HL-60/S4 (cell line): ENCODE measurements around the gene CACNA1I.
"Not testable (repeated sequence)": the region's sequence is repeated elsewhere in the genome, so short reads cannot be mapped to it uniquely, and the experiment has no call there.

Experiments
- in situ Hi-C: fragments of 300-500 bp; cut with MboI; formaldehyde crosslinking; loops from 2 replicates; pipeline ENCODE4 v1.14.3; 2022; ENCODE audit warnings: low sequenced_read_pairs

Gene CACNA1I

GRCh38 chr22:39570665-39571064 lies at the start of gene CACNA1I:
CACNA1I (plus strand) TSS chr22:39570753; CDS start chr22:39570753, 0 bp downstream.
- in situ Hi-C loops = no loop called here

DNA sequence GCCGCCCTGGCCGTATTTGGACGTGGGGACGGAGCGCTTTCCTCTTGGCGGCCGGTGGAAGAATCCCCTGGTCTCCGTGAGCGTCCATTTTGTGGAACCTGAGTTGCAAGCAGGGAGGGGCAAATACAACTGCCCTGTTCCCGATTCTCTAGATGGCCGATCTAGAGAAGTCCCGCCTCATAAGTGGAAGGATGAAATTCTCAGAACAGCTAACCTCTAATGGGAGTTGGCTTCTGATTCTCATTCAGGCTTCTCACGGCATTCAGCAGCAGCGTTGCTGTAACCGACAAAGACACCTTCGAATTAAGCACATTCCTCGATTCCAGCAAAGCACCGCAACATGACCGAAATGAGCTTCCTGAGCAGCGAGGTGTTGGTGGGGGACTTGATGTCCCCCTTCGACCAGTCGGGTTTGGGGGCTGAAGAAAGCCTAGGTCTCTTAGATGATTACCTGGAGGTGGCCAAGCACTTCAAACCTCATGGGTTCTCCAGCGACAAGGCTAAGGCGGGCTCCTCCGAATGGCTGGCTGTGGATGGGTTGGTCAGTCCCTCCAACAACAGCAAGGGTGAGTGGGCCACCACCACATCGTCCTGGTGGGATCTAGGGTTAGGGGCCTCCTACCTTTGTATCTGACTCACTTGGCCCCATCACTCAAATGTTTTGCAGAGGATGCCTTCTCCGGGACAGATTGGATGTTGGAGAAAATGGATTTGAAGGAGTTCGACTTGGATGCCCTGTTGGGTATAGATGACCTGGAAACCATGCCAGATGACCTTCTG lies 49.3 kb upstream of the CACNA1I start:
- in situ Hi-C loops = not testable (repeated sequence)

DNA sequence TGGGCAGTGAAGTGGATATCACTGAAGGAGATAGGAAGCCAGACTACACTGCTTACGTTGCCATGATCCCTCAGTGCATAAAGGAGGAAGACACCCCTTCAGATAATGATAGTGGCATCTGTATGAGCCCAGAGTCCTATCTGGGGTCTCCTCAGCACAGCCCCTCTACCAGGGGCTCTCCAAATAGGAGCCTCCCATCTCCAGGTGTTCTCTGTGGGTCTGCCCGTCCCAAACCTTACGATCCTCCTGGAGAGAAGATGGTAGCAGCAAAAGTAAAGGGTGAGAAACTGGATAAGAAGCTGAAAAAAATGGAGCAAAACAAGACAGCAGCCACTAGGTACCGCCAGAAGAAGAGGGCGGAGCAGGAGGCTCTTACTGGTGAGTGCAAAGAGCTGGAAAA lies 48.5 kb upstream of the CACNA1I start:
- in situ Hi-C loops = not testable (repeated sequence)

- in situ Hi-C loops = no loop called here
Measured at GRCh38 chr22:39522567-39523300, 47.8 kb upstream of the CACNA1I start.

- in situ Hi-C loops = no loop called here
Measured at GRCh38 chr22:39524089-39524752, 46.3 kb upstream of the CACNA1I start.

GRCh38 chr22:39524753-39525657 lies 45.5 kb upstream of the CACNA1I start:
- in situ Hi-C loops = loop anchor here (25.0 kb wide), 1 partner anchor 363 kb away; the partner anchor contains the start of gene CBX7

- in situ Hi-C loops = loop anchor here (25.0 kb wide), 1 partner anchor 363 kb away; the partner anchor contains the start of gene CBX7
Measured at GRCh38 chr22:39525658-39525975, 44.9 kb upstream of the CACNA1I start.

DNA sequence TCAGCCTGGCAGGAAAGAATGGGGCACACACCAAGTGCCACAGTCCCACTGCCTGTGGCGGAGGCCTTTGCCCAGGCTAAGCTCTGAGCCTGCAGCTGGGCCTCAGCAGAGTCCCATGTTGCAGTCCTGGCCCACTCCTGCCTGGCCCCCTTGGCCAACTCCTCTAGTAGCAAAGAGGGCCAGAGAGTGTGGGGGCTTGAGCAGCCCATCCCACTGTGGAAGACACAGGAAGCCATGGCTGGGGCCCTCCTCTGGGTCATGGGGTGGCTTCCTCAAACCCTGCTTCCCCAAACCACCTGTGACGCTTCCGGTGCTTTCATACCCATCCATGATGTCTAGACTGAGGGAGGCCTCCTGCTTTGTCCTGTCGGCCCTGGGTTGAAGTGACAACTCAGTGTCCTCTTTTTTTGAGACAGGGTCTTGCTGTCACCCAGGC lies 43.8 kb upstream of the CACNA1I start:
- in situ Hi-C loops = loop anchor here (25.0 kb wide), 1 partner anchor 364 kb away; the partner anchor contains the start of gene CBX7

DNA sequence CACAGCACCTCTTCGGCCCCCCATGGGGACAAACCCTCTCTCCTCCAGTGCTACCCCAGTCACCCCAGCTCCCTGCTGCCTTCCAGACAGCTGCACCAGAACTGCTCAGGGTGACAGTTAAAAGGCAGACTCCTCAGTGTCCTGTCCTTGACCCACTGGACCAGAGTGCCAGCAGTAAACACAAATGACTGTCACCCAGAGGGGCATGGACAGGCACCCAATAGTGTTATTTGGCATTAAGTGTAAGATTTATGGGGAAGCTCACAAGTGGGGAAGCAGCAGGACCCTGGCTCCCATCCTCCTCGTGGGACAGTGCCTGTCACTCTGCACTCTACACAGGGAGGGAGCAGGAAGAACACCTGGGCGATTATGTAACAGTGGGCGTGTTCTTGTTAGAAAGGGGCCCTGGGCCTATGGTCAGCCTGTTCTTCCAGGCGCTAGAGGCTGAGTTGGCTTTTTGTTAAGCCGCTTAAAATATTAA lies 43.0 kb upstream of the CACNA1I start:
- in situ Hi-C loops = loop anchor here (25.0 kb wide), 1 partner anchor 365 kb away; the partner anchor contains the start of gene CBX7

DNA sequence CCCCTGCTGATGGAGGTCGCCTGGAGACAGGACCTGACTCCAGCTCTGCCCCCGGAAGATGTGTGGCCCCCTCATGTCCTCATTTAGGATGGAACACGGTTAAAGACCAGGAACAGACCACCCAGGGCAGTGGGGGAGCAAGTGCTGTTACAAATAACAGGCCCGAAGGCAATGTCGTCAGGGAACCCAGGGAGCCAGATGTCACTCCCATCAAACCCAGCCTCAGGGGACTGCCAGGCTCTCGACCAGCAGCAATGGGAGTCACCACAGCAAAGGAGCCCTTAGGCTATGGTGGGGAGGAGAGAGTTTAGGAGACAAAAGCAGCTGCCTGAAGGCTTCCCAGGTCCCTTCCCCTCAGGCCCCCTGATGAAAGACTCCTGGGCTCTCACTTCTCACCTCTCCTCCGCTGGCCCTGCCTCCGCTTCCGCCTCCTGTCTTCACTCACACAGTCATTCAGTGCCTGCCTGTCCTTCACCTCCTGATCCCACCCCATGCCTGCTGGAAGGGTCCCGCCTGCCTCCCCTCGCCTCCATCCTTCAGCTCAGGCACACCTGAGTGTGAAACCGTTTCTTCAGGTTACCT lies 42.4 kb upstream of the CACNA1I start:
- in situ Hi-C loops = loop anchor here (25.0 kb wide), 1 partner anchor 366 kb away; the partner anchor contains the start of gene CBX7

DNA sequence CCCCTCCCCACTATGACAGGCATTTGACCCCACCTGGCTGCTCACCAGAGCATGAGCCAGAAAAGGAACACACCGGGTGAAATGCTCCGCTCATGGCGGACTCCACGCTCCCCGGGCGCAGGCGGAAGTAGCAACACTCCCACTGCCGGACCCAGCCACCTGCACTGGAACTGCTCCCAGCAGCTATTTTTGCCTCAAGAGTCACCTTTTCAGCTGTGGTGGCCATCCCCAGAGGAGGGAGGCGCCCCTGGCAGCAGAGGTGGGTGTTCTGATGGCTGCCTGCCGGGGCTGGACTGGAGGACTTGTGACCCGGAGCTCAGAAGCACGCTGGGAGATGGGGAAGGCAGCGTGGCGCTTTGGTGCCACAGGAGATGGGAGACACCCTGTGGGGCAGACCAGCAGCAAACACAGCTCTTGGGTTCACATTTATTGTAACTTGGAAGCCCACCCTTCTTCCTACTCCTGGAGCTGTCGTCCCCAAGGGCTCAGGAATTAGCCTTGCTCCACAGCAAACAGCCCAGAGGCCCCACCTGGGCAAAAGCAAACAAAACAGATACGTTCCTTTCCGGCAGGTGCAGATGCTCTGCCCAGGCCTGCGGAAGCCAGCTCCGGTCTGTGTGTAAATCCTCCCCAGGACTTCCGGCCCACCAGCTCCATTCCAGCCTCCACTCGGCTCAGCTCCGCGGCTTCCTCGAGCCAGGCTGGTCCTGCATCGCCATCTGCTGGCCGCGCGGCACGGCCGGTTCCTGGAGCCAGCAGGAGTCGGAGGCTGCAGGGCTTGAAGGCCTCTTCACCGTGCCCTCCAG lies 41.7 kb upstream of the CACNA1I start:
- in situ Hi-C loops = loop anchor here (25.0 kb wide), 1 partner anchor 367 kb away; the partner anchor contains the start of gene CBX7

- in situ Hi-C loops = loop anchor here (25.0 kb wide), 1 partner anchor 367 kb away; the partner anchor contains the start of gene CBX7
Measured at GRCh38 chr22:39529487-39529851, 41.1 kb upstream of the CACNA1I start.

DNA sequence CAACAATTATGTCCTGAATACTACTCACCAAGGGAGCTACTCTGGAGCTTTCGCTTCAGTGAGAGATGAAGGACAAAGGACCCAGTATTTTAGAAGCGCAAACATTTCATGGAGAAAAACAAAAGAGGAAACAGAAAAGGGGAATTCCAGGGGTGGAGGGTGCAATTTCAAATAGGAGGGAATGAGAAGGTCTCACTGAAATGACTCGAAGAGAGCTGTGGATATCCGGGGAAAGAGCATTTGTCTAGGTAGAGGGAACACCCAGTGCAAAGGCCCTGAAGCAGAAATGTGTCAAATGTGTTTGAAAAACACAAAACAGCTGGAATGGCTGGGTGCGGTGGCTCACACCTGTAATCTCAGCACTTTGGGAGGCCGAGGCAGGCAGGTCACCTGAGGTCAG lies 40.4 kb upstream of the CACNA1I start:
- in situ Hi-C loops = loop anchor here (25.0 kb wide), 1 partner anchor 368 kb away; the partner anchor contains the start of gene CBX7

GRCh38 chr22:39530692-39531331 lies 39.7 kb upstream of the CACNA1I start:
- in situ Hi-C loops = loop anchor here (25.0 kb wide), 1 partner anchor 369 kb away; the partner anchor contains the start of gene CBX7

GRCh38 chr22:39532215-39533073 lies 38.1 kb upstream of the CACNA1I start, which contains the start of gene RPS19BP1:
RPS19BP1 (minus strand) TSS chr22:39532748; CDS start chr22:39532738, 10 bp downstream.
- in situ Hi-C loops = loop anchor here (25.0 kb wide), 1 partner anchor 370 kb away; the partner anchor contains the start of gene CBX7

GRCh38 chr22:39534092-39534506 lies 36.5 kb upstream of the CACNA1I start:
- in situ Hi-C loops = loop anchor here (25.0 kb wide), 1 partner anchor 372 kb away; the partner anchor contains the start of gene CBX7
